ENCODE measurements around the gene ZMIZ1. TPM values are rescaled to one million over a fixed set of nuclear protein-coding genes. Genes with fewer than 3 reads are reported as not detected.

Gene ZMIZ1
- total and polyA plus RNA-seq, 12 donors: 6.6 to 113 (median 55.1) TPM

- intact Hi-C loops (cut with DNase I): no loop called here
- peak in 2 of 7 donors; percentile 3 to 45 for DNase-seq
- Histone ChIP-seq H3K4me3 (no peak overlapping the region), H3K27me3 (no peaks in the 10 kb centered on the region), H3K4me1 (replicated peaks in 1 of 2) (peaks cover 0 to 5% of the 10 kb centered on the region in 2 donors), H3K36me3 (replicated peaks in 1 of 2) (no peaks in the 10 kb centered on the region), H3K27ac (no peak overlapping the region), H3K9me3 (replicated peaks in 1 of 3) (no peaks in the 10 kb centered on the region)
- no peak for TF ChIP-seq CTCF (IDR thresholded peaks at IDR 0.05)
- TF ChIP-seq POLR2A (IDR thresholded peaks at IDR 0.05): no peak
- 79 to 92% (median 84%) methylated on average over 3 to 4 of the region's 4 CpGs for WGBS, 4 donors
Observed at GRCh38 chr10:79028056-79028430, 40.7 kb upstream of the ZMIZ1 start.

- H3K4me1 ChIP-seq (replicated peaks in 1 of 2): no peaks in the 10 kb centered on the region
- H3K27me3 ChIP-seq: no peaks in the 10 kb centered on the region
- TF ChIP-seq POLR2A (IDR thresholded peaks at IDR 0.05) (no peak), CTCF (IDR thresholded peaks at IDR 0.05) (no peak)
- DNase-seq: peak in 2 of 7 donors; percentile 8 to 44
- H3K36me3 ChIP-seq (replicated peaks in 1 of 2): no peaks in the 10 kb centered on the region
- intact Hi-C loops (cut with DNase I): no loop called here
- H3K27ac ChIP-seq: no peak overlapping the region
- WGBS, 4 donors: 88 to 97% (median 92%) methylated on average over 3 to 5 of the region's 5 CpGs
- H3K4me3 ChIP-seq: no peak overlapping the region
- H3K9me3 ChIP-seq (replicated peaks in 1 of 3): no peaks in the 10 kb centered on the region
Observed at GRCh38 chr10:79028451-79029010, 40.2 kb upstream of the ZMIZ1 start.

GRCh38 chr10:79029478-79030390, 39.0 kb upstream of the ZMIZ1 start:
- DNase-seq: peak in 2 of 7 donors; percentile 5 to 36
- Histone ChIP-seq H3K27me3 (no peaks in the 10 kb centered on the region), H3K4me3 (no peak overlapping the region), H3K36me3 (replicated peaks in 1 of 2) (no peaks in the 10 kb centered on the region), H3K4me1 (replicated peaks in 1 of 2) (no peaks in the 10 kb centered on the region), H3K27ac (no peak overlapping the region), H3K9me3 (replicated peaks in 1 of 3) (no peaks in the 10 kb centered on the region)
- no peak for TF ChIP-seq POLR2A (IDR thresholded peaks at IDR 0.05)
- TF ChIP-seq CTCF (IDR thresholded peaks at IDR 0.05): no peak
- 88 to 94% (median 92%) methylated on average over 12 of the region's 12 CpGs for WGBS, 4 donors
- intact Hi-C loops (cut with DNase I): no loop called here

GRCh38 chr10:79030705-79031104, 38.1 kb upstream of the ZMIZ1 start:
- Histone ChIP-seq H3K4me3 (no peak overlapping the region), H3K27ac (no peak overlapping the region), H3K27me3 (no peaks in the 10 kb centered on the region), H3K4me1 (replicated peaks in 1 of 2) (no peaks in the 10 kb centered on the region), H3K9me3 (replicated peaks in 1 of 3) (no peaks in the 10 kb centered on the region), H3K36me3 (replicated peaks in 1 of 2) (no peaks in the 10 kb centered on the region)
- intact Hi-C loops (cut with DNase I): no loop called here
- WGBS, 4 donors: 76 to 97% (median 90%) methylated on average over 1 of the region's 1 CpG
- no peak for DNase-seq
- TF ChIP-seq CTCF (IDR thresholded peaks at IDR 0.05): no peak
- TF ChIP-seq POLR2A (IDR thresholded peaks at IDR 0.05): no peak

All from adrenal gland (tissue), 12 donors.